ENCODE measurements around the gene RAB21.
"Not testable (repeated sequence)": the region's sequence is repeated elsewhere in the genome, so short reads cannot be mapped to it uniquely, and the experiment has no call there.

The RAB21 gene

DNA sequence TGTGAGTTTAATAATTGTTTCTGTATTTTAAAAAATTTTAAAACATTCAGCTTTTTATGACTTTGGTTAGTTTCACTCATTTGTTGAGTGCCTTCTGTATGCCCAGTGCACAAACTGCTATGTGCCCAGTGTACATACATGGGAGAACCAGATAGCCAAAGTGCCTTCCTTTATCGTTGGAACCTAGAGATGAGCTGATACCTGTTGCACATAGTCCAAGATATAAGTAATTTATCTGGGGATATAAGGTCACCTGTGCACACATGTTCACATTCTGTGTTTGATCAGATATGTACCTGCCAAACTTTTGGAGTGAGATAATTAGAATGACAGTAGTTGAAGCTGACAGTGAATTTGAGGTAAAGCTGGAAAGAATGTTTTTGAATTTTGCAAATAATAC is 37.9 kb downstream of the RAB21 start:
- TF ChIP-seq, protein P1, sequence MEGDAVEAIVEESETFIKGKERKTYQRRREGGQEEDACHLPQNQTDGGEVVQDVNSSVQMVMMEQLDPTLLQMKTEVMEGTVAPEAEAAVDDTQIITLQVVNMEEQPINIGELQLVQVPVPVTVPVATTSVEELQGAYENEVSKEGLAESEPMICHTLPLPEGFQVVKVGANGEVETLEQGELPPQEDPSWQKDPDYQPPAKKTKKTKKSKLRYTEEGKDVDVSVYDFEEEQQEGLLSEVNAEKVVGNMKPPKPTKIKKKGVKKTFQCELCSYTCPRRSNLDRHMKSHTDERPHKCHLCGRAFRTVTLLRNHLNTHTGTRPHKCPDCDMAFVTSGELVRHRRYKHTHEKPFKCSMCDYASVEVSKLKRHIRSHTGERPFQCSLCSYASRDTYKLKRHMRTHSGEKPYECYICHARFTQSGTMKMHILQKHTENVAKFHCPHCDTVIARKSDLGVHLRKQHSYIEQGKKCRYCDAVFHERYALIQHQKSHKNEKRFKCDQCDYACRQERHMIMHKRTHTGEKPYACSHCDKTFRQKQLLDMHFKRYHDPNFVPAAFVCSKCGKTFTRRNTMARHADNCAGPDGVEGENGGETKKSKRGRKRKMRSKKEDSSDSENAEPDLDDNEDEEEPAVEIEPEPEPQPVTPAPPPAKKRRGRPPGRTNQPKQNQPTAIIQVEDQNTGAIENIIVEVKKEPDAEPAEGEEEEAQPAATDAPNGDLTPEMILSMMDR (IDR thresholded peaks at IDR 0.05; ENCODE audit: insufficient read depth, low read depth, low read length, missing control alignments): no peak
- H3K4me3 ChIP-seq (ENCODE audit: low read length): no peak overlapping the region
- DNase-seq (ENCODE audit: low read depth): no peak

DNA sequence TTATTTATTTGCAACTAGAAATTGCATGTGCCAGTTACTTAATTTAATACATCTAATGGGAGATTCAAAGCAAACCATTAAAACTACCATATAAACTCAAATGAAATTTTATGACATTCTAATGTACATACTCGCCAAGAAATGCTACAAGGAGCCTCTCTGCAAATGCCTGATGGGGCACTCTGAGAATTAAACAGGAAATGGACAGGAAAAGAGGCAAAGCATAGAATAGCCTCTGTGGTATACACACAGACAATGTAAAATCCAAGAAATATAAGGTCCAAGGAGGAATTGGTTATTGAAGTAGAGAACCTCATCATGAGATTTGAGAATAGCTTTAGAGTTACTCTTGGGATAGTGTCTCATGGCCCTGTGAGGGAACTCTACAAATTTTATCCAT is 41.2 kb downstream of the RAB21 start:
- no peak for DNase-seq (ENCODE audit: low read depth)
- TF ChIP-seq, protein P1 (IDR thresholded peaks at IDR 0.05; ENCODE audit: insufficient read depth, low read depth, low read length, missing control alignments): no peak
- no peak overlapping the region for H3K4me3 ChIP-seq (ENCODE audit: low read length)

DNA sequence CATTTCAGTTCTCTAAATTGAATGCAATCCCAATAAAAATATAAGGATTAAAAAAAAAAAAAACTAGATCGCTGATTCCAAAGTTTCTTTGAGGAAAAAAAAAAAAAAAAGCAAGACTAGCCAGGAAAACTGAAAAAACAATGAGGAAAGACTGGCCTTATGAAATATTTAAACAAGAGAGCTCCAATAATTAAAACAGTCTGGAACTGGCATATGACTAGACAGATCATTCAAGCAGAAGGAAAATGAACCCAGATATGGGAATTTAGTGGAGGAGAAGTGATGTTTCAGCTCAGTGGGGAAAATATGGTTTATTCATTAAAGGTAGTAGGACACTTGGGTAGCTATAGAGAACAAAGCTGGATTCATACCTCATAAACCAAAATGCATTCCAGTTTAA is 42.9 kb downstream of the RAB21 start:
- H3K4me3 ChIP-seq (ENCODE audit: low read length): no peak overlapping the region
- TF ChIP-seq, protein P1 (IDR thresholded peaks at IDR 0.05; ENCODE audit: insufficient read depth, low read depth, low read length, missing control alignments): no peak
- DNase-seq (ENCODE audit: low read depth): no peak

DNA sequence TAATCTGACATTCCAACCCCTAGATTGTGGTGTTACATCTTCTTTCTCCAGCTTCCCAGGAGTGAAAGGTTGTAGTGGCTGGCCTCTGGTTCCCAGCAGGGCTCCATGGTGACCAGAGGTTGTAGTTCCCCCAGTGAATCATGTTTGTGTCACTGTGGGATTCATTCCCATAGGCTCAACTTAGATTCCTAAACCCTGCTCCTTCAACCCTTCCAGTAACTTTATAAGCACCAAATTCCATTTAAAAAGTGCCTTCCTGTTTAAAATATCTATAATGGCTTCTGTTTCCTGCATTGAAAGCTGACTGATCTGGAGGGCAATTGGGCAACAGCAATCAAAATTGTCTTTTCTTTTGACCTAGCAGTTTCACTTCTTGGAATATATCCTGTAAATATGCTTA is 44.4 kb downstream of the RAB21 start:
- TF ChIP-seq, protein P1 (IDR thresholded peaks at IDR 0.05; ENCODE audit: insufficient read depth, low read depth, low read length, missing control alignments): no peak
- DNase-seq (ENCODE audit: low read depth): peak; percentile 28
- H3K4me3 ChIP-seq (ENCODE audit: low read length): no peak overlapping the region

DNA sequence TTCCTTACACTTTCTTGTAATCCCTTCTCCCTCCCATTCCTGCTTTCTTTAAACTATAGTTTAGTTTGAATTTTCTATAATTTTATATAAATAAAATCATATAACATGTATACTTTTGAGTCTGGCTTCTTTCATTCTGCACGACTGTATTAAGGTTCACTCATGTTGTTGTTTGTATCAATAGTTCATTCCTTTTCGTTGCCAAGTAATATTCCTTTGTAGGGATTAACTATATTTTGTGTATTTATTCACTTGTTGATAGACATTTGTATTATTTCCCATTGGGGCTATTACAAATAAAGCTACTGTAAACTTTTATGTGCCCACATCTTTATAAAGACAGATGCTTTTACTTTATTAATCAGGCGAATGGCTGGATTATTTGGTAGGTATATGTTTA is 45.5 kb downstream of the RAB21 start:
- no peak overlapping the region for H3K4me3 ChIP-seq (ENCODE audit: low read length)
- no peak for DNase-seq (ENCODE audit: low read depth)
- TF ChIP-seq, protein P1 (IDR thresholded peaks at IDR 0.05; ENCODE audit: insufficient read depth, low read depth, low read length, missing control alignments): no peak

DNA sequence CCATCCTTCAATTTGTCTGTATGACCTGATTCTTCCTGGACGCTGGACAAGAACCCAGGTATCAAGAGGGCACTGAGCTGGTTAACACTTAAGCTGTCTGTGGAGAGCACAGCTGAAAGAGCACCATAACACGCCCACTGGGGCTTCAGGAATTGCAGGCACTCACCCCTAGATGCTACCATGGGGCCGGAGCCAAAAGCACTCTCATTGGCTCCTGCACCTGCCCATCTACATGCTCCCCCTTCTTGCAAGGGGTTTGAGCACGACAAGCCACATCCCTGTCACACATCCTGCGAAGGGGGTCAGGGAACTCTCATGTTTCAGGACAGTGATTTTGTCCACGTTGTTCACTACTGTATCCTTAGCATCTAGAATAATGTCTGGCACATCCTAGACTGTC is 49.8 kb downstream of the RAB21 start:
- TF ChIP-seq, protein P1 (IDR thresholded peaks at IDR 0.05; ENCODE audit: insufficient read depth, low read depth, low read length, missing control alignments): no peak

DNA sequence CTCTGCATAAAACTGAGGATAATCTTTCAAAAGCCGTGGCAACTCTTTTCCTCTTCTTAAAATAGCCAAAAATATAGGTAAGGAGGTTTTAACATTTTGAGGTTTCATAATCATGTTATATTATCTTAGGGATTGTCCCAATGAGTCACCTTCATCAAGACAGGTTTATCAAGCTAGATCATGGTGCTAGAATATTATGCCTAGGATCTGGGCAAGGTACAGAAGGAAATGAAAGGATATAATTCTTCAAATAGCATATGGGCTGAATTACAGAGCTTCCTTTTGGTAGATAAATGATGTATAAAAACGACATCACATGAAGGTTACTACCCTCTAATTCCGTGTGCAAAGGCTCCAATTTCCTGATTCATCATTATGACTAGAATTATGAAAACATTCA is 56.3 kb downstream of the RAB21 start:
- DNase-seq (ENCODE audit: low read depth): peak; percentile 76
- no peak overlapping the region for H3K4me3 ChIP-seq (ENCODE audit: low read length)
- TF ChIP-seq, protein P1 (IDR thresholded peaks at IDR 0.05; ENCODE audit: insufficient read depth, low read depth, low read length, missing control alignments): no peak

More for the DNA sequence above, 49.8 kb downstream of the RAB21 start:
- H3K4me3 ChIP-seq (ENCODE audit: low read length): no peak overlapping the region
- no peak for DNase-seq (ENCODE audit: low read depth)

DNA sequence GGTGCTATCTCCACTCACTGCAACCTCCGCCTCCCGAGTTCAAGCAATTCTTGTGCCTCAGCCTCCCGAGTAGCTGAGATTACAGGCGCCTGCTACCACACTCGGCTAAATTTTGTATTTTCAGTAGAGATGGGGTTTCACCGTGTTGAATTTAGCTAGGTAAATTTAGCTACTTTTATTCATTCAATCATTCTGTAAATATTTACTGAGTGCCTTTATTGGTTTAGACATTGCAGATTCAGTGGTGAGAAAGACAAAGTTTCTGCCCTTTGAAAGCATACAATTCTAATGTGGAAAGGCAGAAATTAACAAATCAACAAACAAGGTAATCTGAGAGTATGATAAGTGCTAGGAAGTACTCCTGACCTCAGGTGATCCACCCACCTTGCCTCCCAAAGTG is 60.6 kb downstream of the RAB21 start:
- not testable (repeated sequence) for H3K4me3 ChIP-seq (ENCODE audit: low read length); DNase-seq (ENCODE audit: low read depth)

DNA sequence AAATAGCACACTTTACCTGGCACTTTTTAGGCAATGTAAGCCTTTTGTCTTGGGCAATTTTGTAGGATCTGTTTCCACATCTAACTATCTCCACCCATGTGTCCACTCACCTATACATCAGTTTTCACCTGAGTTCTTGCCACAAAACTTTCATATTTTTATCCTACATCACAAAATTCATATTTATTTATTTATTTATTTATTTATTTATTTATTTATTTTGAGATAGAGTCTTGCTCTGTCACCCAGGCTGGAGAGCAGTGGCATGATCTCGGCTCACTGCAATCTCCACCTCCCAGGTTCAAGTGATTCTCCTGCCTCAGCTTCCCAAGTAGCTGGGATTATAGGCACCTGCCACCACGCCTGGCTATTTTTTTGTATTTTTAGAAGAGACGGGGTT is 67.4 kb downstream of the RAB21 start:
- H3K4me3 ChIP-seq (ENCODE audit: low read length); DNase-seq (ENCODE audit: low read depth): not testable (repeated sequence)

All from epithelial cell of esophagus (primary cell).